Caco-2 (cell line): ENCODE measurements around the gene INPP4B. TPM values are rescaled to one million over a fixed set of nuclear protein-coding genes. Genes with fewer than 3 reads are reported as not detected.

Source experiments
- BruUV-seq: library from RNA; stranded (reverse); fragments of 400-500 nt; replicated peaks from 2 replicates; lab custom pipeline; 2021; lab: Mats Ljungman, UMichigan
- CTCF ChIA-PET: fragments of 300-600 bp; sonication (Branson Sonifier 250); formaldehyde crosslinking; loops from one replicate; lab custom pipeline; 2022; ENCODE audit warnings: antibody characterized with exemption; lab: Charles Lee
- POLR2A ChIA-PET: fragments of 300-600 bp; sonication (Branson Sonifier 250); formaldehyde crosslinking; loops from one replicate; lab custom pipeline; 2022; ENCODE audit warnings: antibody characterized with exemption; lab: Charles Lee
- DNase-seq, 2 experiments: peaks; one replicate each; pipeline versions ENCODE4 v3.0.0 to v3.0.0-alpha.2; 2020 to 2022
- H3K27me3 ChIP-seq: replicated peaks from 2 replicates; pipeline ENCODE4 v1.6.0; 2011; ENCODE audit warnings: low read length; ENCODE audit not compliant: control insufficient read depth, insufficient read depth
- H3K36me3 ChIP-seq: 2 replicates; pipeline ENCODE4 v1.5.1; 2011; ENCODE audit warnings: low read length; ENCODE audit not compliant: control insufficient read depth, insufficient read depth
- H3K4me1 ChIP-seq: fragments of 250-450 bp; sonication (Bioruptor Pico); 2 replicates; pipeline ENCODE4 v1.5.1; 2020; ENCODE audit warnings: mild to moderate bottlenecking
- H3K4me3 ChIP-seq: 2 replicates; pipeline ENCODE4 v1.5.1; 2011; ENCODE audit warnings: low read depth, mild to moderate bottlenecking, control low read depth, low read length
- H3K9me3 ChIP-seq: fragments of 250-450 bp; sonication (Bioruptor Pico); 2 replicates; pipeline ENCODE4 v1.5.1; 2020; ENCODE audit warnings: mild to moderate bottlenecking, moderate library complexity
- H3K27ac Mint-ChIP-seq: one replicate; pipeline ENCODE4 v1.8.0; 2022; ENCODE audit warnings: mixed read lengths; ENCODE audit not compliant: unreplicated experiment
- H3K27me3 Mint-ChIP-seq: one replicate; pipeline ENCODE4 v1.8.0; 2022; ENCODE audit warnings: mixed read lengths; ENCODE audit not compliant: insufficient read depth, unreplicated experiment
- H3K36me3 Mint-ChIP-seq: one replicate; pipeline ENCODE4 v1.8.0; 2022; ENCODE audit warnings: mild to moderate bottlenecking, mixed read lengths; ENCODE audit not compliant: insufficient read depth, unreplicated experiment
- H3K4me1 Mint-ChIP-seq: one replicate; pipeline ENCODE4 v1.8.0; 2022; ENCODE audit warnings: low read depth, mixed read lengths; ENCODE audit not compliant: unreplicated experiment
- H3K4me3 Mint-ChIP-seq: one replicate; pipeline ENCODE4 v1.8.0; 2022; ENCODE audit warnings: mild to moderate bottlenecking, moderate library complexity, mixed read lengths; ENCODE audit not compliant: unreplicated experiment
- H3K9me3 Mint-ChIP-seq: one replicate; pipeline ENCODE4 v1.8.0; 2022; ENCODE audit warnings: mixed read lengths; ENCODE audit not compliant: unreplicated experiment
- CTCF ChIP-seq, 2 experiments: fragments of 200-600 bp in 1 of 2; IDR thresholded peaks; 1 replicate in 1 of 2; 2 replicates in 1 of 2; pipeline versions ENCODE4 v1.5.1 to v1.8.0; 2011 to 2022; ENCODE audit warnings: antibody characterized with exemption in 1 of 2, control low read depth in 1 of 2, inconsistent platforms in 1 of 2, low read depth in 1 of 2, low read length in 1 of 2, mild to moderate bottlenecking in 1 of 2, moderate library complexity in 1 of 2; ENCODE audit not compliant: insufficient read depth in 1 of 2, severe bottlenecking in 1 of 2, unreplicated experiment in 1 of 2
- intact Hi-C: fragments of 100-400 bp; cut with micrococcal nuclease; formaldehyde crosslinking; loops from one replicate; pipeline ENCODE4 v1.10.0; 2022; ENCODE audit not compliant: unreplicated experiment
- total RNA-seq: library from RNA; stranded (reverse); gene quantifications from 2 replicates; pipeline ENCODE4 v1.2.3, GENCODE V29; 2022

The INPP4B gene
- total RNA-seq, 1 experiment from 2014 or later, result 10.3 TPM

GRCh38 chr4:142698552-142698951, 147.5 kb downstream of the INPP4B start:
- Mint-ChIP-seq H3K4me3 (no peak overlapping the region), H3K36me3 (no peaks in the 10 kb centered on the region), H3K4me1 (no peaks in the 10 kb centered on the region), H3K27me3 (no peaks in the 10 kb centered on the region), H3K27ac (no peak overlapping the region), H3K9me3 (no peaks in the 10 kb centered on the region)
- no peaks in the 10 kb centered on the region for H3K27me3 ChIP-seq
- no peak overlapping the region for H3K4me3 ChIP-seq
- no peak for TF ChIP-seq CTCF (IDR thresholded peaks at IDR 0.05; ENCODE audit: insufficient read depth in 1 of 2, low read depth in 1 of 2, low read length in 1 of 2, severe bottlenecking in 1 of 2, unreplicated experiment in 1 of 2)
- POLR2A ChIA-PET, result no interaction called here
- intact Hi-C loops, result no loop called here
- no TSS peak for BruUV-seq
- H3K9me3 ChIP-seq, result no peaks in the 10 kb centered on the region
- no peak for DNase-seq
- H3K4me1 ChIP-seq, result no peaks in the 10 kb centered on the region
- CTCF ChIA-PET, result no interaction called here
- H3K36me3 ChIP-seq, result no peaks in the 10 kb centered on the region

- H3K4me3 Mint-ChIP-seq, result no peak overlapping the region
- H3K27me3 Mint-ChIP-seq, result no peaks in the 10 kb centered on the region
Observed at GRCh38 chr4:142697928-142698327, 148.2 kb downstream of the INPP4B start.

GRCh38 chr4:142697320-142697719, 148.8 kb downstream of the INPP4B start:
- no peaks in the 10 kb centered on the region for H3K27me3 ChIP-seq
- H3K36me3 Mint-ChIP-seq, result no peaks in the 10 kb centered on the region
- DNase-seq, result no peak
- no peak overlapping the region for H3K4me3 Mint-ChIP-seq
- H3K4me1 ChIP-seq, result no peaks in the 10 kb centered on the region
- CTCF ChIA-PET, result no interaction called here
- no peaks in the 10 kb centered on the region for H3K9me3 ChIP-seq
- no peaks in the 10 kb centered on the region for H3K9me3 Mint-ChIP-seq
- no peak for TF ChIP-seq CTCF (IDR thresholded peaks at IDR 0.05; ENCODE audit: insufficient read depth in 1 of 2, low read depth in 1 of 2, low read length in 1 of 2, severe bottlenecking in 1 of 2, unreplicated experiment in 1 of 2)
- H3K36me3 ChIP-seq, result no peaks in the 10 kb centered on the region
- no peak overlapping the region for H3K27ac Mint-ChIP-seq
- no peaks in the 10 kb centered on the region for H3K4me1 Mint-ChIP-seq
- POLR2A ChIA-PET, result no interaction called here
- intact Hi-C loops, result no loop called here
- no TSS peak for BruUV-seq
- H3K4me3 ChIP-seq, result no peak overlapping the region
- no peaks in the 10 kb centered on the region for H3K27me3 Mint-ChIP-seq

More at GRCh38 chr4:142697928-142698327, 148.2 kb downstream of the INPP4B start:
- POLR2A ChIA-PET, result no interaction called here
- no peak overlapping the region for H3K27ac Mint-ChIP-seq
- no TSS peak for BruUV-seq
- Histone ChIP-seq H3K9me3 (no peaks in the 10 kb centered on the region), H3K4me3 (no peak overlapping the region), H3K27me3 (no peaks in the 10 kb centered on the region), H3K4me1 (no peaks in the 10 kb centered on the region), H3K36me3 (no peaks in the 10 kb centered on the region)
- H3K9me3 Mint-ChIP-seq, result no peaks in the 10 kb centered on the region
- DNase-seq, result no peak
- no peaks in the 10 kb centered on the region for H3K36me3 Mint-ChIP-seq
- TF ChIP-seq CTCF (IDR thresholded peaks at IDR 0.05; ENCODE audit: insufficient read depth in 1 of 2, low read depth in 1 of 2, low read length in 1 of 2, severe bottlenecking in 1 of 2, unreplicated experiment in 1 of 2), result no peak
- intact Hi-C loops, result no loop called here
- CTCF ChIA-PET, result no interaction called here
- H3K4me1 Mint-ChIP-seq, result no peaks in the 10 kb centered on the region
